NK-92 (cell line): ENCODE measurements around the gene TTC24.
"Not testable (repeated sequence)": the region's sequence is repeated elsewhere in the genome, so short reads cannot be mapped to it uniquely, and the experiment has no call there.

Experiments used
- DNase-seq: peaks from one replicate; lab custom pipeline; 2025; ENCODE audit not compliant: unreplicated experiment; lab: John Stamatoyannopoulos, UW

The TTC24 gene

GRCh38 chr1:156602557-156602993, 23.1 kb downstream of the TTC24 start:
- no peak for DNase-seq

- DNase-seq, result not testable (repeated sequence)
Observed at GRCh38 chr1:156607344-156607743, 27.8 kb downstream of the TTC24 start.

GRCh38 chr1:156608036-156608674, 28.6 kb downstream of the TTC24 start:
- no peak for DNase-seq

GRCh38 chr1:156608981-156609380, 29.5 kb downstream of the TTC24 start:
- DNase-seq, result no peak

DNA sequence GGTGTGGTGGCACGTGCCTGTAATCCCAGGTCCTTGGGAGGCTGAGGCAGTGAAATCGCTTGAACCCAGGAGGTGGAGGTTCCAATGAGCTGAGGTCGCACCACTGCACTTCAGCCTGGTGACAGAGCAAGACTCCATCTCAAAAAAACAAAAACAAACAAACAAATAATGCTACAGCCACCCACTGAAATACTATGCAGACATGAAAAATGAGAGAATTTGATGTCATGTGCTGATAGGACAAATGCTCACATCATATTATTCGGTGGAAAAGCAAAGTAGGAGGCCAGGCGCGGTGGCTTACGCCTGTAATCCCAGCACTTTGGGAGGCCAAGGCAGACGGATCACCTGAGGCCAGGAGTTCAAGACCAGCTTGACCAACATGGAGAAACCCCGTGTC, 30.5 kb downstream of the TTC24 start:
- DNase-seq, result not testable (repeated sequence)

GRCh38 chr1:156612666-156613065, 33.1 kb downstream of the TTC24 start:
- no peak for DNase-seq

- DNase-seq, result no peak
Observed at GRCh38 chr1:156615946-156616345, 36.4 kb downstream of the TTC24 start.

- no peak for DNase-seq
Observed at GRCh38 chr1:156616463-156616862, 36.9 kb downstream of the TTC24 start.

GRCh38 chr1:156618853-156619581, 39.5 kb downstream of the TTC24 start, which contains the start of gene HAPLN2:
TSS of gene HAPLN2 (plus strand) at chr1:156619415. CDS start at chr1:156623491, 4,076 bp downstream.
- no peak for DNase-seq

DNA sequence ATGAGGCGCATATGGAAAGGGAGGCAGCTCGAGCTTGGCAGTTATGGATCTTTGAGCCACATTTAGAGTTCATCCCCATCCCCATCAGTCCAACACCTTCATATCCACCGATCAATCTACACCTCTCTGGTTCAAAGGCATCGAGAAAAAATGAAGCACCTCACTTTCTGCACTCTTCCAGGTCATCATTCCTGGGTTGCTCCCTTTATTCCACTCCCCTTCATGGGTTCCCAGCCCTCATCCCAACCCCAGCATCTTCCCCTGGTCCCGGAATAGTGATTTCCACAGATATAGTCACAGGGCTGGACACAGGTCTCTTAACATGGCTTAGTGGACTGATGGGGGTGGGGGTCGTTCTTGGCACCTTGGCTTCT, 40.0 kb downstream of the TTC24 start:
- DNase-seq, result no peak

GRCh38 chr1:156622581-156623297, 43.2 kb downstream of the TTC24 start:
- DNase-seq, result no peak

GRCh38 chr1:156623946-156624813, 44.7 kb downstream of the TTC24 start:
- no peak for DNase-seq

GRCh38 chr1:156624814-156625435, 45.4 kb downstream of the TTC24 start:
- DNase-seq, result no peak

GRCh38 chr1:156625436-156626078, 46.0 kb downstream of the TTC24 start:
- no peak for DNase-seq

GRCh38 chr1:156626079-156626438, 46.5 kb downstream of the TTC24 start:
- no peak for DNase-seq

- no peak for DNase-seq
Observed at GRCh38 chr1:156627313-156627880, 47.9 kb downstream of the TTC24 start.

- DNase-seq, result no peak
Observed at GRCh38 chr1:156629823-156630449, 50.4 kb downstream of the TTC24 start.

- DNase-seq, result not testable (repeated sequence)
Observed at GRCh38 chr1:156631152-156631551, 51.6 kb downstream of the TTC24 start.

DNA sequence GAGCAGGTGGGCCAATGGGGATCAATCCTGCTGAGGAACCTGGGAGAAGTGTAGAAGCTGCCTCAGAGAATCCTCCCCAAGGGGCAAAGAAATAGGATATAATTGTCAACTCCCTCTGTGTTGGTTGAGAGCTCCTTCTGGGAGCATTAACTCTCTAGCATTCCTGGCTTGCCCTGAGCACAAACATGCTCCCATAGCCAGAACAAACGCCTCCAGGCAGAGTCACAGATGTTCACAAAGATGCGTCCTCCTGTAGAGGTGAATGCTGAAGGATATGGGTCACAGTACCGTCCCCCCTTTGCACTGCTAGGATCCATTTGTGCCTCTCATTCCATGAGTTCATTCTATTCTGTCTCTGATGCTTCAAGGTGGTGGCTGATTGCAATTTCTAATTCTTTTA, 52.8 kb downstream of the TTC24 start:
- DNase-seq, result no peak
